ENCODE results near the gene ZNF83.
"Not testable (repeated sequence)": the region's sequence is repeated elsewhere in the genome, so short reads cannot be mapped to it uniquely, and the experiment has no call there.

ZNF83 gene

DNA sequence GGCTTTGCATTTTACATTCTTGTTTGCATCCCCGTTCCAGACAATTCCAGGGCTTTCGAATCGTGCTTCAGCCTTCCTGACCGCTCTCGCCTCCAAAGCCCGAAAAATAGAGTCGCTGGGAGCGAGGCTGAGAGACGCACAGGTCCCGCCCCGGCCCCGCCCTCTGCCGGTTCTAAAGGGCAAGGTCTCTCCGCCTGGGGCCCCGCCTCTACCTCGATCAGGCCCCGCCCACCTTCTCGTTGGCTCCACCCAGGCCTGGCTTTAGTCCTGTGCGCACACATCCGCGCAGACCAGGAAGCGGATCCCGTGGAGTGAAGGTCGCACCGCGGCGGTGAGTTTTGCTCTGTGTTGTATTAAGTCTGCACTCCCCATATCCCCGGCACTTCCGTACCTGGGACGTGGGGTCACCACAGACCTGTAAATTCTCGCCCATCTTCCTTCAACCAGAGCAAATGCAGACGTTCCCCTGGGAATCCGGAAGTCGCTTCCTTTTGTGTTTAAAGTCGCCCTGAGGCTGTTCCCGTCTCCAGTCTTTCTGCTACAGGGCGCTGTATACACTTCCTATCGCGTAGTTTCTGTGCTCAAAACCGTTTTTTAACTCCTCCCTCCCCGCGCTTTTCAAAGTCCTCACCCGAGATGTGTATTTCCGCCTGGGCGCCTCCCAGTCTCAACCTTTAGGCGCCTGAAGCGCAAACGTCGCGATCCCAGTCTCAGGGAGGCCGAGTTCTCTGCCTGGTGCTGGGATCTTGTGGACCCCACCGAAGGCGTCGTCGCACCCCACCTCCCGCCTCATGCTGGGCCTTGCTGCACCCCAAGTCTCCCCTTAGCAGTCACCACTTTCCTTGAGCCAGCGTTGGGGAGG, 67.9 kb downstream of the ZNF83 start, which contains the start of gene ZNF701:
Gene ZNF701 (plus strand): TSS at position 288 of the 862 bp plus-strand sequence. CDS start 3,861 bp downstream, outside the sequence.
- DNase-seq (ENCODE audit: extremely low read depth in 1 of 2, low read depth in 1 of 2) = peak; percentile 78 to 87

DNA sequence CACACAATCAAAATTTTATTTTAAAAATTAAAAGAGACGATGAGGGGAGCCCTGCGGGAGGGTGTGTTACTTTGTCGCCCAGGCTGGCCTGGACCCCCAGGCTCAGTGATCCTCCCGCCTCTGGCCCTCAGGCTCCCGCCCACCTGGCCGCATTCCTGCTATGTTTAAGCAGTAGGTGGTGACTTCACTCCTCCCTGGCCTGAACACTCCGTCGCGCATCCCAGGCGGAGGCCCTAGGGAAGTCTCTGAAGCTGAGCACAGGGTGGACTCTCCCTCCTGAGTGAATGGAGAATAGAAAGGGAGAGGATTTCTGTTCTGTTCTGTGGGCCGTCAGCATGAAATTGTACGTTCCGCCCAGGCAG, 68.5 kb downstream of the ZNF83 start:
- DNase-seq (ENCODE audit: extremely low read depth in 1 of 2, low read depth in 1 of 2) = not testable (repeated sequence)

DNA sequence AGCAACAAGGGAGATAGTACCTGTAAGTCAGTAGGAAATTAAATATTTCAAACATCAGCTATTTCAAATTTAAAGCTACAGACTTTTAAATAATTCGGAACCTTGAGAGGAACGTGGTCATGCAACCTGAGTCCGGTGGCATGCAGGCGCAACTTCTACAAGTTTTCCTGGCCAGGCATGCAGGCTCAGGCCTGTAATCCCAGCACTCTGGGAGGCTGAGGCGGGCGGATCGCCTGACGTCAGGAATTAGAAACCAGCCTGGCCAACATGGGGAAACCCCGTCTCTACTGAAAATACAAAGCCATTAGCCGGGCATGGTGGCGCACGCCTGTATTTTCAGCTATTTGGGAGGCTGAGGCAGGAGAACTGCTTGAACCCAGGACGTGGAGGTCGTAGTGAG, 70.2 kb downstream of the ZNF83 start:
- no peak for DNase-seq (ENCODE audit: extremely low read depth in 1 of 2, low read depth in 1 of 2)

DNA sequence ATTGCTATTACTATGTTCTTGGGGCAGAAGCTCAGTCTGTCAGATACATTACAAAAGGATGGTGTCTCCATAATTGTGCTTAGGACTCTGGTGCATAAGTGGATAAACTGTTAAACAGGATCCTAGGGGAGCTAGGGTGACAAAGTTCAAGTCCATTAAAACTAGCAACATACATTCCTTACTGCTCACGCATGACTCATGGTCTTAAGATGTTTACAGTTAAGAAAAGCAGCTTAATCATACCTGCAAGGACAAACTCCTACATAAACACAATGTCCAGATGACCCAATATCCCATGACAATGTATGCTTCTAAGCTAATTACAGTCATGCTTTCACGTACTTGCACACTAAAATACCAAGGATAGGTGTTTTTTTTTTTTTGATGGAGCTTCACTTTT, 71.6 kb downstream of the ZNF83 start:
- no peak for DNase-seq (ENCODE audit: extremely low read depth in 1 of 2, low read depth in 1 of 2)

DNA sequence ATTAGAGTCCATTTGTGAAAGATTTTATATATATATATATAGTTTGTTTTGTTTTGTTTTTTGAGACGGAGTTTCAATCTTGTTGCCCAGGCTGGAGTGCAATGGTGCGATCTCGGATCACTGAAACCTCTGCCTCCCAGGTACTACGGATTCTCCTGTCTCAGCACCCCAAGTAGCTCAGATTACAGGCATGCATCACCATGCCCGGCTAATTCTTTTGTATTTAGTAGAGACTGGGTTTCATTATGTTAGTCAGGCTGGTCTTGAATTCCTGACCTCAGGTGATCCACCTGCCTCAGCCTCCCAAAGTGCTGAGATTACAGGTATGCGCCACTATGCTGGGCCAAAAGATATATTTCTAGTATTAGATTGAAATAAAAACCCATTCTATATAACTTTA, 72.0 kb downstream of the ZNF83 start:
- no peak for DNase-seq (ENCODE audit: extremely low read depth in 1 of 2, low read depth in 1 of 2)

Measured in stimulated activated CD8-positive, alpha-beta memory T cell treated with anti-CD3 and anti-CD28 coated beads, Interleukin-7, amount 100 ng/mL, for 48 hours (primary cell).